ENCODE measurements around the gene IMMP1L.

- TF ChIP-seq POLR2A (IDR thresholded peaks at IDR 0.05) (no peak), CTCF (IDR thresholded peaks at IDR 0.05) (no peak)
Observed at GRCh38 chr11:31437742-31438435, 71.5 kb downstream of the IMMP1L start.

All from heart left ventricle (tissue), 13 donors.